Measurements from ENCODE around the gene SP8.

Gene SP8

GRCh38 chr7:20793694-20794394 lies 7.2 kb upstream of the SP8 start:
- DNase-seq = no peak
- ATAC-seq = no peak

- DNase-seq = no peak
- ATAC-seq = no peak
These were observed 6.6 kb upstream of the SP8 start for GRCh38 chr7:20793248-20793647.

GRCh38 chr7:20791538-20792434 lies 5.1 kb upstream of the SP8 start:
- ATAC-seq (no peak), DNase-seq (no peak)

GRCh38 chr7:20790375-20790774 lies 3.7 kb upstream of the SP8 start:
- DNase-seq = no peak

GRCh38 chr7:20788420-20788990 lies 1.8 kb upstream of the SP8 start:
- no peak for DNase-seq
- no peak for ATAC-seq

More at GRCh38 chr7:20790375-20790774, 3.7 kb upstream of the SP8 start:
- no peak for ATAC-seq

- no peak for ATAC-seq
These were observed 1.2 kb upstream of the SP8 start for GRCh38 chr7:20787660-20788419.

GRCh38 chr7:20786421-20786778 lies 286 bp downstream of the SP8 start:
- DNase-seq (no peak), ATAC-seq (no peak)

More at GRCh38 chr7:20787660-20788419, 1.2 kb upstream of the SP8 start:
- no peak for DNase-seq

GRCh38 chr7:20786049-20786412 lies 655 bp downstream of the SP8 start:
- ATAC-seq (no peak), DNase-seq (no peak)

GRCh38 chr7:20785157-20786048 lies 1.3 kb downstream of the SP8 start:
- no peak for ATAC-seq
- DNase-seq = no peak

GRCh38 chr7:20784388-20785156 lies 2.1 kb downstream of the SP8 start:
- DNase-seq (no peak), ATAC-seq (no peak)

GRCh38 chr7:20783700-20784387 lies 2.8 kb downstream of the SP8 start:
- ATAC-seq = no peak
- no peak for DNase-seq

- ATAC-seq = no peak
- DNase-seq = no peak
These were observed 3.5 kb downstream of the SP8 start for GRCh38 chr7:20783125-20783699.

GRCh38 chr7:20779041-20779440 lies 7.6 kb downstream of the SP8 start:
- no peak for ATAC-seq
- DNase-seq = no peak

- ATAC-seq (peak; percentile 46), DNase-seq (no peak)
These were observed 8.5 kb downstream of the SP8 start for GRCh38 chr7:20778063-20778721.

GRCh38 chr7:20777377-20778062 lies 9.2 kb downstream of the SP8 start:
- ATAC-seq = no peak
- DNase-seq = no peak

- DNase-seq (no peak), ATAC-seq (no peak)
These were observed 9.7 kb downstream of the SP8 start for GRCh38 chr7:20776942-20777341.

- no peak for DNase-seq
These were observed 10.3 kb downstream of the SP8 start for GRCh38 chr7:20776214-20776911.

GRCh38 chr7:20754001-20754400 lies 32.7 kb downstream of the SP8 start:
- DNase-seq (no peak), ATAC-seq (no peak)

More at GRCh38 chr7:20776214-20776911, 10.3 kb downstream of the SP8 start:
- ATAC-seq = no peak

Data from stimulated activated naive CD8-positive, alpha-beta T cell treated with anti-CD3 and anti-CD28 coated beads, Interleukin-15, Interleukin-2, amounts not matched to agents 100 U/mL and 50 U/mL, for 24 hours (primary cell).